ENCODE measurements around the gene RSAD2. TPM values are rescaled to one million over a fixed set of nuclear protein-coding genes. Genes with fewer than 3 reads are reported as not detected.

Gene RSAD2
- total RNA-seq, 1 donor from 2014 or later, result 4.4 TPM

- no peak for DNase-seq (ENCODE audit: low spot score in 2 of 2, unreplicated experiment in 2 of 2)
- TF ChIP-seq CTCF (IDR thresholded peaks at IDR 0.05; ENCODE audit: unreplicated experiment), result no peak
- no peak overlapping the region for H3K4me3 Mint-ChIP-seq
- no peak overlapping the region for H3K27ac Mint-ChIP-seq
- H3K4me1 Mint-ChIP-seq, result no peaks in the 10 kb centered on the region
- peaks cover 24% of the 10 kb centered on the region for H3K36me3 Mint-ChIP-seq
- H3K27me3 Mint-ChIP-seq (ENCODE audit: low read depth), result no peaks in the 10 kb centered on the region
- peaks cover 64% of the 10 kb centered on the region for H3K9me3 Mint-ChIP-seq
Observed at GRCh38 chr2:6834163-6834562, 43.4 kb upstream of the RSAD2 start.

- H3K27me3 Mint-ChIP-seq (ENCODE audit: low read depth), result no peaks in the 10 kb centered on the region
- TF ChIP-seq CTCF (IDR thresholded peaks at IDR 0.05; ENCODE audit: unreplicated experiment), result no peak
- peaks cover 70% of the 10 kb centered on the region for H3K9me3 Mint-ChIP-seq
- no peak overlapping the region for H3K27ac Mint-ChIP-seq
- H3K4me3 Mint-ChIP-seq, result no peak overlapping the region
- H3K4me1 Mint-ChIP-seq, result no peaks in the 10 kb centered on the region
- DNase-seq (ENCODE audit: low spot score in 2 of 2, unreplicated experiment in 2 of 2), result no peak
- H3K36me3 Mint-ChIP-seq, result peaks cover 20% of the 10 kb centered on the region
Observed at GRCh38 chr2:6835467-6835866, 42.1 kb upstream of the RSAD2 start.

GRCh38 chr2:6838673-6839319 is 38.8 kb upstream of the RSAD2 start:
- Mint-ChIP-seq H3K4me1 (no peaks in the 10 kb centered on the region), H3K27ac (no peak overlapping the region), H3K4me3 (no peak overlapping the region), H3K36me3 (peaks cover 8% of the 10 kb centered on the region), H3K27me3 (ENCODE audit: low read depth) (no peaks in the 10 kb centered on the region), H3K9me3 (peaks cover 71% of the 10 kb centered on the region)
- DNase-seq (ENCODE audit: low spot score in 2 of 2, unreplicated experiment in 2 of 2), result no peak
- no peak for TF ChIP-seq CTCF (IDR thresholded peaks at IDR 0.05; ENCODE audit: unreplicated experiment)

- Mint-ChIP-seq H3K9me3 (peaks cover 76% of the 10 kb centered on the region), H3K27me3 (ENCODE audit: low read depth) (no peaks in the 10 kb centered on the region), H3K36me3 (peaks cover 17% of the 10 kb centered on the region), H3K4me3 (no peak overlapping the region), H3K4me1 (no peaks in the 10 kb centered on the region), H3K27ac (no peak overlapping the region)
- DNase-seq (ENCODE audit: low spot score in 2 of 2, unreplicated experiment in 2 of 2), result no peak
- no peak for TF ChIP-seq CTCF (IDR thresholded peaks at IDR 0.05; ENCODE audit: unreplicated experiment)
Observed at GRCh38 chr2:6841537-6842287, 35.9 kb upstream of the RSAD2 start.

- no peaks in the 10 kb centered on the region for H3K27me3 Mint-ChIP-seq (ENCODE audit: low read depth)
- no peak for TF ChIP-seq CTCF (IDR thresholded peaks at IDR 0.05; ENCODE audit: unreplicated experiment)
- no peak for DNase-seq (ENCODE audit: low spot score in 2 of 2, unreplicated experiment in 2 of 2)
- H3K27ac Mint-ChIP-seq, result no peak overlapping the region
- no peaks in the 10 kb centered on the region for H3K4me1 Mint-ChIP-seq
- H3K36me3 Mint-ChIP-seq, result peaks cover 43% of the 10 kb centered on the region
- peaks cover 78% of the 10 kb centered on the region for H3K9me3 Mint-ChIP-seq
- no peak overlapping the region for H3K4me3 Mint-ChIP-seq
Observed at GRCh38 chr2:6845312-6845711, 32.3 kb upstream of the RSAD2 start.
